ENCODE results near the gene CRYBG2.

DNA sequence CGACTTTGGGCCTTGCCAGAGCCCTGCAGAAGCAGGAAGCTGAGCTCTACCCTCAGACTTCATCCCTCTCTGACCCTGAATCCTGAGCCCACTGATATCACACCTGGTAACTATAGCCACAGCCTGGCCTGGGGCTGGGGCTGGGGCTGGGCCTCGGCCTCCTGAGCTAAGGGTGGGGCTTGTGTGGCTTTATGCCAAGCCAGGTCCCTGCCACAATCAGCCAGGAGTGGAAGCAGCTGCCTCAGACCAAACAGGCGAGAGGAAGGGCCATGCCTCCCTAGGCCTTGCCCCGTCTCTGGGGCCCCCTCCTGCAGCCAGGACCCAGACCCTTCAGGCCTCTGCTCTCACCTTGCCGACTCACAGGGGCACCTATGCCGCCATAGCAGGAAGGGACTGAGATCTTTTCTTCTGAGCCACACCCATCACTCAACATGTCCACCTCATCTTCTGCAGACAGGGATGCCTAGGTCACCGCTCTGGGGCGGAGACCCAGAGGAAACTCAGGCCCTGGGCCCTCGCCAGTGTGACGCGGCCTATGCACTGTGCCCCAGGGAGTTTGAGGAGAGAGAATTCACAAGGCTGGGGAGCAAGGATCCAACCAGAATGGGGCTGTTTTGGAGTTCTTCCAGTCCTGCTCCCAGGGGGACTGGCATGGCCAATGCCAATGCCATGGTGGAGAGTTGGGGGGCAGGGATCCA is 53.2 kb downstream of the CRYBG2 start:
- TF ChIP-seq, protein P1, sequence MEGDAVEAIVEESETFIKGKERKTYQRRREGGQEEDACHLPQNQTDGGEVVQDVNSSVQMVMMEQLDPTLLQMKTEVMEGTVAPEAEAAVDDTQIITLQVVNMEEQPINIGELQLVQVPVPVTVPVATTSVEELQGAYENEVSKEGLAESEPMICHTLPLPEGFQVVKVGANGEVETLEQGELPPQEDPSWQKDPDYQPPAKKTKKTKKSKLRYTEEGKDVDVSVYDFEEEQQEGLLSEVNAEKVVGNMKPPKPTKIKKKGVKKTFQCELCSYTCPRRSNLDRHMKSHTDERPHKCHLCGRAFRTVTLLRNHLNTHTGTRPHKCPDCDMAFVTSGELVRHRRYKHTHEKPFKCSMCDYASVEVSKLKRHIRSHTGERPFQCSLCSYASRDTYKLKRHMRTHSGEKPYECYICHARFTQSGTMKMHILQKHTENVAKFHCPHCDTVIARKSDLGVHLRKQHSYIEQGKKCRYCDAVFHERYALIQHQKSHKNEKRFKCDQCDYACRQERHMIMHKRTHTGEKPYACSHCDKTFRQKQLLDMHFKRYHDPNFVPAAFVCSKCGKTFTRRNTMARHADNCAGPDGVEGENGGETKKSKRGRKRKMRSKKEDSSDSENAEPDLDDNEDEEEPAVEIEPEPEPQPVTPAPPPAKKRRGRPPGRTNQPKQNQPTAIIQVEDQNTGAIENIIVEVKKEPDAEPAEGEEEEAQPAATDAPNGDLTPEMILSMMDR (IDR thresholded peaks at IDR 0.05; ENCODE audit: borderline replicate concordance, extremely low read depth, low read length, poor library complexity, severe bottlenecking) = no peak
- no peak for TF ChIP-seq EZH2 (IDR thresholded peaks at IDR 0.05; ENCODE audit: borderline replicate concordance, low read depth, low read length, severe bottlenecking)
